ENCODE results near the gene ZNF280C. TPM values are rescaled to one million over a fixed set of nuclear protein-coding genes. Genes with fewer than 3 reads are reported as not detected.
A peak's percentile ranks its signal among the peaks of the same experiment; 100 is the strongest.

Gene ZNF280C
- total and polyA plus RNA-seq, 3 experiments from 2014 or later, result 2.2 to 7.6 (median 7.1) TPM

DNA sequence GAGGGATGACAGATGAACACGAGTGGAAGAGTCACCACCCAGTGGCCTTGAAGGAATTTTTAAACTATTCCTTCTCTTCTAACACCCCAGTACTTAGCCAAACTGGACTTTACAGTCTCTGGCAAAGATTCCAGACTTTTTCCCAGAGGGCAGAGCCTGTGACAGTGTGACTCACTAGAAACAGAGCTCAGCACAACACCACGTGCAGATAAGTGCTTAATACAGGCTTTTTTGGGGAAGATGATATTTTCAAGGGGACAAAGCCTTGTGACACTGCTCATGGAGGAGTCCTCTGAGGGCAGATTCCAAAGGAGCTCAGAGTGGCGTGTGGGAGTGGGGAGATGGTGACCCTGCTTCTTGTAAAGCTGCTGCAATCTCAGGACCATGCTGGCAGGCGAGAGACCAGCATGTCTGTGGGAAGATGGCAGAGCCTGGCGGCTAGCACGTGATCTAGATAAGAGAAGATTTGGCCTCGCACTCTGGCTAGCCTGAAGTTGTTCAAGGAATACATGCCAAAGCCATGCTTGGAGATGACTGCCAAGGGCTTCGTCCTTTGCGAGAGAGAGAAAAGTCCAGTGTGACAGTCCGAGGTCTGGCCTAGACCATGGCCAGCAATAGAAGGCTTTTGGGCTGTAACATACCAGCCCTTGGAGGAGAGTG, 94.5 kb downstream of the ZNF280C start:
- Histone ChIP-seq H3K27ac (ENCODE audit: low read depth, low read length) (peak overlapping the region; percentile 69), H3K4me3 (ENCODE audit: low read length) (peak overlapping the region; percentile 29), H3K36me3 (ENCODE audit: insufficient read depth, low read length) (no peaks in the 10 kb centered on the region), H3K27me3 (ENCODE audit: insufficient read depth, low read length, poor library complexity, severe bottlenecking) (no peaks in the 10 kb centered on the region), H3K9me3 (ENCODE audit: low read length) (no peaks in the 10 kb centered on the region), H3K4me1 (ENCODE audit: insufficient read depth, low read length) (peaks cover 34% of the 10 kb centered on the region)
- Mint-ChIP-seq H3K27me3 (peaks cover 0 to 9% of the 10 kb centered on the region in 2 donors), H3K4me3 (peak overlapping the region; percentile 86 to 96 (median 90)), H3K9me3 (no peaks in the 10 kb centered on the region), H3K4me1 (peaks cover 40 to 60% (median 50%) of the 10 kb centered on the region in 3 donors), H3K27ac (peak overlapping the region; percentile 68 to 92 (median 88)), H3K36me3 (peaks cover 5 to 19% (median 6%) of the 10 kb centered on the region in 3 donors)
- CTCF ChIA-PET, result interaction anchor here (2.0 to 2.5 kb wide), 2 partner anchors 15 to 18 kb away, joined by 6 to 7 read pairs; no protein-coding TSS in a partner anchor
- POLR2A ChIA-PET, result no interaction called here
- no peak for DNase-seq

DNA sequence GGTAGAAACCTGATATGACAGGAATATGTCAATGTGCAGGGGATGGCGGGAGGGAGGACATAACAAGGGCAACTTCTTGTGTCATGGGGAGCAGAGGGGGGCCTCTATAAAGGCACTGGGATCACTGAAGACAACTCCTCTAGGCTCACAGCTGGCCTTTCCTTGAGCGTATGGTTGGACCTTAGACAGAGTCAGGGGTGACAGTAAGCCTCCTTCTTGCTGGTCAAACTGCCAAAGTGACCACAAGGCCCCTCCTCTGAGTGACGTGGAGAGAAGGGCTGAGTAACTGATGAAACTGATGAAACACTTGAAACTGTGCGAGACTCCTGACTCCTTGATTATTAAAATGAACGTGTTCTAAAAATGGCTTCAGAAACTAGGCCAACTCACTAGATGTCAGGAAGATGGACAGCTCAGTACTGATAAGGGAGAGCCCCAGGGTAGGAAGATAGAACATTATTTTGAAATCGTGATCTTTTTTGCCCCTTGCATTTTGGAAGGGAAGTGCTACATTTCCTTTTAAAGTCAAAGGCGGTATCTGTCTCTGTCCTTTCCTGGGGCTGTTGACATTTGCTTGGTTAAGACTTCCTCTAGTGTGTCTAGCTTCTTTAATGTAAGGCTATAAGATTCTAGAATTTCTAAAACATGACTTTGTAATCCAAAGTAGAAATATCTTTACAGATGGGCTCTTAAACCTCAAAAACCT, 95.4 kb downstream of the ZNF280C start:
- CTCF ChIA-PET, result interaction anchor here (1.8 to 2.5 kb wide), 3 partner anchors 16 to 52 kb away, joined by 4 to 7 read pairs (median 6); no protein-coding TSS in a partner anchor
- peaks cover 5 to 17% (median 6%) of the 10 kb centered on the region in 3 donors for H3K36me3 Mint-ChIP-seq
- H3K4me3 Mint-ChIP-seq, result peak overlapping the region; percentile 86 to 96 (median 90)

GRCh38 chrX:130172127-130172845, 96.4 kb downstream of the ZNF280C start:
- H3K4me1 Mint-ChIP-seq, result peaks cover 34 to 50% (median 40%) of the 10 kb centered on the region in 3 donors
- H3K27me3 Mint-ChIP-seq, result peaks cover 0 to 13% of the 10 kb centered on the region in 2 donors
- Histone ChIP-seq H3K4me1 (ENCODE audit: insufficient read depth, low read length) (peaks cover 34% of the 10 kb centered on the region), H3K4me3 (ENCODE audit: low read length) (peak overlapping the region; percentile 78), H3K9me3 (ENCODE audit: low read length) (no peaks in the 10 kb centered on the region), H3K36me3 (ENCODE audit: insufficient read depth, low read length) (no peaks in the 10 kb centered on the region), H3K27me3 (ENCODE audit: insufficient read depth, low read length, poor library complexity, severe bottlenecking) (no peaks in the 10 kb centered on the region), H3K27ac (ENCODE audit: low read depth, low read length) (peak overlapping the region; percentile 69)
- H3K9me3 Mint-ChIP-seq, result no peaks in the 10 kb centered on the region
- peak overlapping the region; percentile 86 to 96 (median 90) for H3K4me3 Mint-ChIP-seq
- ChIA-PET POLR2A (interaction anchor here (0.9 kb wide), 1 partner anchor 80 kb away, joined by 4 read pairs; no protein-coding TSS in a partner anchor), CTCF (interaction anchor here (1.1 to 3.2 kb wide), 9 partner anchors 10 to 247 kb away, joined by 3 to 14 read pairs (median 4); no protein-coding TSS in a partner anchor)
- H3K36me3 Mint-ChIP-seq, result peaks cover 0 to 11% (median 0%) of the 10 kb centered on the region in 3 donors
- no peak for DNase-seq
- peak overlapping the region; percentile 61 to 95 (median 88) for H3K27ac Mint-ChIP-seq

More for the DNA sequence above, 95.4 kb downstream of the ZNF280C start:
- H3K4me1 Mint-ChIP-seq, result peaks cover 40 to 60% (median 50%) of the 10 kb centered on the region in 3 donors
- peaks cover 0 to 9% of the 10 kb centered on the region in 2 donors for H3K27me3 Mint-ChIP-seq
- Histone ChIP-seq H3K27me3 (ENCODE audit: insufficient read depth, low read length, poor library complexity, severe bottlenecking) (no peaks in the 10 kb centered on the region), H3K4me1 (ENCODE audit: insufficient read depth, low read length) (peaks cover 34% of the 10 kb centered on the region), H3K36me3 (ENCODE audit: insufficient read depth, low read length) (no peaks in the 10 kb centered on the region), H3K9me3 (ENCODE audit: low read length) (no peaks in the 10 kb centered on the region), H3K27ac (ENCODE audit: low read depth, low read length) (peak overlapping the region; percentile 69), H3K4me3 (ENCODE audit: low read length) (peak overlapping the region; percentile 78)
- H3K9me3 Mint-ChIP-seq, result no peaks in the 10 kb centered on the region
- POLR2A ChIA-PET, result no interaction called here
- peak overlapping the region; percentile 68 to 93 (median 90) for H3K27ac Mint-ChIP-seq
- peak in 1 of 5 donors; percentile 25 for DNase-seq

DNA sequence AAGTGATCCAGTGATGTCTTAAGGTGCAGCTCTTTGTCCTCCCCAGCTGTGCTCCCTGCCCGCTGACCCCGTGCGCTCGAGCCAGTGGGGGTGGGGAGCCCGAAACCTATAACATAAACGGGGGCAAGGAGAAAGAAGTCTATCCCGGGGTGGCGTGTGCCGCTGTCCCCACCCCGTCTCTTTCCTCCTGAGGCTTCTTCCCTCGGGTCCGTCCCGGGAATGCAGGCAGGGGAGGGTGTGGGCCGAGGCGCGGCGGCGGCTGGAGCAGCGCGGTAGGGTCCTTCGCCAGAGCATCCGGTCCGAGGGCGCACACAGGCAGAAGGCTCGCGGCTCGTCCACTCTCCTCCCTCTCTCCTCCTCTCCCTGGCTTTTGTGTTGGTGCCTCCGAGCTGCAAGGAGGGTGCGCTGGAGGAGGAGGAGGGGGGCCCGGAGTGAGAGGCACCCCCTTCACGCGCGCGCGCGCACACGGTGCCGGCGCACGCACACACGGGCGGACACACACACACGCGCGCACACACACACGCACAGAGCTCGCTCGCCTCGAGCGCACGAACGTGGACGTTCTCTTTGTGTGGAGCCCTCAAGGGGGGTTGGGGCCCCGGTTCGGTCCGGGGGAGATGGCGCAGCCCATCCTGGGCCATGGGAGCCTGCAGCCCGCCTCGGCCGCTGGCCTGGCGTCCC, 97.1 kb downstream of the ZNF280C start, which contains the start of gene RAB33A:
TSS of gene RAB33A (plus strand) at position 517 of the 681 bp plus-strand sequence. CDS start at position 618, 101 bp downstream.
- Histone ChIP-seq H3K9me3 (ENCODE audit: low read length) (no peaks in the 10 kb centered on the region), H3K27ac (ENCODE audit: low read depth, low read length) (peak within 1 kb of the TSS; percentile 69), H3K36me3 (ENCODE audit: insufficient read depth, low read length) (no peaks in the 10 kb centered on the region), H3K4me3 (ENCODE audit: low read length) (peak within 1 kb of the TSS; percentile 78), H3K4me1 (ENCODE audit: insufficient read depth, low read length) (peaks cover 33% of the 10 kb centered on the region), H3K27me3 (ENCODE audit: insufficient read depth, low read length, poor library complexity, severe bottlenecking) (no peaks in the 10 kb centered on the region)
- POLR2A ChIA-PET, result interaction anchor here (0.9 kb wide), 1 partner anchor 80 kb away, joined by 4 read pairs; no protein-coding TSS in a partner anchor
- peaks cover 0 to 8% of the 10 kb centered on the region in 2 donors for H3K27me3 Mint-ChIP-seq
- peaks cover 0 to 7% (median 0%) of the 10 kb centered on the region in 3 donors for H3K36me3 Mint-ChIP-seq
- peak; percentile 11 to 65 (median 46) for DNase-seq
- peaks cover 34 to 50% (median 41%) of the 10 kb centered on the region in 3 donors for H3K4me1 Mint-ChIP-seq
- H3K9me3 Mint-ChIP-seq, result no peaks in the 10 kb centered on the region
- H3K27ac Mint-ChIP-seq, result peak within 1 kb of the TSS; percentile 88 to 95 (median 90)
- CTCF ChIA-PET, result interaction anchor here (1.1 to 3.2 kb wide), 7 partner anchors 11 to 246 kb away, joined by 3 to 14 read pairs (median 4); no protein-coding TSS in a partner anchor
- H3K4me3 Mint-ChIP-seq, result peak within 1 kb of the TSS; percentile 86 to 96 (median 90)

GRCh38 chrX:130170752-130171445, 97.8 kb downstream of the ZNF280C start:
- Histone ChIP-seq H3K36me3 (ENCODE audit: insufficient read depth, low read length) (no peaks in the 10 kb centered on the region), H3K4me1 (ENCODE audit: insufficient read depth, low read length) (peaks cover 27% of the 10 kb centered on the region), H3K27ac (ENCODE audit: low read depth, low read length) (peak overlapping the region; percentile 47), H3K9me3 (ENCODE audit: low read length) (no peaks in the 10 kb centered on the region), H3K27me3 (ENCODE audit: insufficient read depth, low read length, poor library complexity, severe bottlenecking) (no peaks in the 10 kb centered on the region), H3K4me3 (ENCODE audit: low read length) (peak overlapping the region; percentile 78)
- Mint-ChIP-seq H3K9me3 (no peaks in the 10 kb centered on the region), H3K4me3 (peak overlapping the region; percentile 86 to 96 (median 90)), H3K4me1 (peaks cover 29 to 48% (median 41%) of the 10 kb centered on the region in 3 donors), H3K27ac (peak overlapping the region; percentile 78 to 94 (median 88)), H3K27me3 (peaks cover 0 to 6% of the 10 kb centered on the region in 2 donors), H3K36me3 (peaks cover 0 to 12% (median 0%) of the 10 kb centered on the region in 3 donors)
- ChIA-PET POLR2A (interaction anchor here (0.9 to 1.1 kb wide), 2 partner anchors 79 to 87 kb away, joined by 3 to 4 read pairs; no protein-coding TSS in a partner anchor), CTCF (interaction anchor here (1.1 to 3.2 kb wide), 9 partner anchors 15 to 245 kb away, joined by 3 to 14 read pairs (median 3); no protein-coding TSS in a partner anchor)
- DNase-seq, result peak; percentile 45 to 75 (median 63)

- CTCF ChIA-PET, result no interaction called here
- Mint-ChIP-seq H3K9me3 (no peaks in the 10 kb centered on the region), H3K36me3 (peaks cover 0 to 16% (median 0%) of the 10 kb centered on the region in 3 donors), H3K27me3 (peaks cover 0 to 4% of the 10 kb centered on the region in 2 donors), H3K27ac (peak overlapping the region in 6 of 8 donors; percentile 5 to 94 (median 80)), H3K4me1 (peaks cover 19 to 47% (median 42%) of the 10 kb centered on the region in 3 donors), H3K4me3 (peak overlapping the region; percentile 89 to 98 (median 94))
- Histone ChIP-seq H3K9me3 (ENCODE audit: low read length) (no peaks in the 10 kb centered on the region), H3K36me3 (ENCODE audit: insufficient read depth, low read length) (no peaks in the 10 kb centered on the region), H3K27me3 (ENCODE audit: insufficient read depth, low read length, poor library complexity, severe bottlenecking) (no peaks in the 10 kb centered on the region), H3K27ac (ENCODE audit: low read depth, low read length) (peak overlapping the region; percentile 63), H3K4me3 (ENCODE audit: low read length) (no peak overlapping the region), H3K4me1 (ENCODE audit: insufficient read depth, low read length) (peaks cover 11% of the 10 kb centered on the region)
- POLR2A ChIA-PET, result no interaction called here
- no peak for DNase-seq
These were observed 101.7 kb downstream of the ZNF280C start for GRCh38 chrX:130167040-130167439.
